ENCODE measurements around the gene CERKL.

Gene CERKL

DNA sequence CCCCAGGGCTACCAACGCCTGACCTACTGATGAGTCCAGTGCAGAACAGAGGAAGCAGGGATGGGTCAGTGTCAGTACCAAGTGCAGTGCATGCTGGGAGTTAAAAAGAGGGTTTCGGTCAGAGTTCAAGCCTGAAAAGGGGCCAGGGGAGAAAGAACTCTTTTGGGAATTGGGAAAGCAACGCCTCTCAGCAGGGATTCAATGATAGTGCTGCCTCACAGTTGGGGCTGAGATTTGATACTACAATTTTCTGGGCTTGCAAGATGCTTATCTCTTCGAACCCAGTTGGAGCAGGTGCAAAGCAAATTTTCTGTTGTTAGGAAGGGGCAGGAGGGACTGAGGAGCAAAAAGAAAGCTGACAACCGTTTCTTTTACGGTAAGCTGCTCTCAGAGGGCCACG, 82.6 kb downstream of the CERKL start:
- DNase-seq (ENCODE audit: low read depth): no peak

DNA sequence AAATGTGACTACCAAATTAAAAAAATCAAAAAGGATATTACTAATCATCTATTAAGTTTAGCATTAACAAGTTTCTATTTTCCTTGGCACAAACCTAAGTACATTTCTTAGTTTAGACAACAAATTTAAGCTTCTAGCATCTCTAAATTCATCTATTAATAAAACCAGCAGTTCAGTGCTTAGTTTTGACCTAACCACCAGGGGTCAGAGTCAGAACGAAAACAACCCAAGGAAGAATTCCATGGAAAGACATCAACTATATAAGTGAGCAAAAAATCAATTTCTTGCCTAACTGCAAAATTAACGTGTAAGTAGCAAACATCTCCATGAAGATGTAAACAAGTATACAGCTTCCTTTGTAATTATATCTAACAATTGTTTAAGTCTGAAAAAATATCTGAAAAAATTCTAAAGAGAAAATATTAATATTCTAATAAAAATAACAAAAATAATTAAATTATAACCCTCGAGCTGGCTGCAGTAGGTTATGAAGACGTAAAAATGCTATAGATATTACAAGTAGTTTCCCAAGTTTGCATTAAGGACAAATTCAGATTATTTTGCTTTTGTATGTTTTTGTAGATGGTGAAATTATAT, 83.7 kb downstream of the CERKL start:
- peak; percentile 66 for DNase-seq (ENCODE audit: low read depth)

DNA sequence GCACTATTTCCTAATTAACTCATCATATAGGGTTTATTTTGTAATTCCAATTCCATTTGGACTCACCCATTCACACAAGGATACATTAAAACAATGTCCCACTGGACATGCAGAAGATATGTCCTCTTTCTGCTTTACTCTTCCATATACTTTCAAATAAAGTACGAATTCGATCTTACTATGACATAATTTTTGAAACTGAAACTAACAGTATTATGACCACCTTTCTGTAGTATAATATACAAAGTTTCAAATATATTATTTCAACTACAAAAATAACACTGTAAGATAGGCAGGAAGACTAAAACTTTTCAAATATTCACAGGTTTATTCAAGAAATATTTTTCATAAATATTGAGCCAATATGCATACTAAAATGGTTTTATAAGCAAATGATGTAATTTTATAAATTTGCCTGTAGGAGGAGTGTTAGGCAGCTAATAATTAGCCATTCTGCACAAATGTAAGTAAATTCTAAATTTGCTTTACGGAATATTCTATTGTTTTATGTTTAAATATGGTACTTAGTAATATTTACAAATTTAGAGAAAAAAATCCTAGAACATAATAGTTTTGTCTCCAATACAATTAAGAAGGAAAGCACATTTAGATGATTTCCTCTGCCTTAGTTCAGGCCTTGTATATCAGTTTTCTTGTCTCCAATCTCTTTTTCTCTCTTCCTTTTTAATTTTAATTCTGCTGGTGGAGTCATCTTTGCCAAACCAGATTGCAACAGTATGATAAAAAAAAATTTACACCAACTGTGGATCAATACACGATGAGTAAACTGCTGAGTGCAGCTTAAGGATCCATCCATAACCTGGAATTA, 85.9 kb downstream of the CERKL start:
- DNase-seq (ENCODE audit: low read depth): peak; percentile 36

DNA sequence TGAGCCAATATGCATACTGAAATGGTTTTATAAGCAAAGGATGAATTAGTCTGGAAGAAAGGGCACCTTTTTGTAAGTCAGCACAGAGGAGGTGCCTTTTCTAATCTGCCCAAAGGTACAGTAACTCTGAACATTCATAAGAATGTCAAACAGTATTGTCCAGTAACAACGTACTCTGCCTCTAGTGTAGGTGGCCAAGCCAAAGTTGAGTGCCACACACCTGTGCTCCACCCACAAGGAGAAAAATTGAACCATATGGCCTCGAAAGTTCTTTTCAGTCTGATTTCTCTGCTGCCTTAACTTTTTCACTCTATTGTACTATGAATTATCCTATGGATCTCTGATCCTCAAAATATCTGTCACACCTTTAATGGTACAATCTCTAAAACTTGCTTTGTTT, 86.8 kb downstream of the CERKL start:
- DNase-seq (ENCODE audit: low read depth): no peak

GRCh38 chr2:181566334-181567032, 90.4 kb downstream of the CERKL start:
- DNase-seq (ENCODE audit: low read depth): no peak

- DNase-seq (ENCODE audit: low read depth): no peak
Observed at GRCh38 chr2:181563101-181563692, 93.7 kb downstream of the CERKL start.

- no peak for DNase-seq (ENCODE audit: low read depth)
Observed at GRCh38 chr2:181558371-181558770, 98.5 kb downstream of the CERKL start.

DNA sequence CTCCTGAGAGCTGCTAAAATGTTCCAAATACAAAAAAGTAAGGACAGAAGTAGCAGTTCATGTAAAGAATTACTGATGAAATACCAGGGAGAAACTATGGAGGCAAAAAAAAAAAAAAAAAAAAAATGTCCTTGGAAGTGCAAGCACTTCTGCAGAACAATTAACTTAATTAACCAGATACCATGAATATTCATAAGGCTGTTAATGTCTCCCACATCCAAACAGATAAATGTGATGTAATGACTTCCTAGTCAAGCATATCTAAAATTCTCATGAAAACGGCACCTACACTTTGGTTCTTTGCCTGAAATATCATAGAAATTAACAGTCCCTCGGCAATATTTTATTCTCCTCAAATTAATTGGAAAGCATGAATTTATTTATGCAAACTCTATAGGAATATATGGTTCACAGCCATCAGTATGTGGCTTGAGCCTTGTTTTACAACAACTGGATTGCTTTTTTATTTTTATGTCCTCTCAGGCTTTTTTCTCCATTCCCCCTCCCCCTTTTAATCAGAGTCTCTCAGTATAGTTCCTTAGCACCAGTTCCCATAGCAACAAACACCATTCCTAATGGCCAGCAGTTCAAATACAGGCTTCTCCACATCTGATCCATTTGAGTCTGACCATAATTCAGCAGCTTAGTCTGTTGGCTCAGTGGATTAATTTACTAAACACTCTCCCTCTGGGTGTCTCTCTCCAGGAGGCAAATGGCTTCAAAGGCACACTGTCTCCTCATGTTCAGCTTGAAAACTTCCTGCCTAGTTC, 102.7 kb downstream of the CERKL start:
- DNase-seq (ENCODE audit: low read depth): no peak

DNA sequence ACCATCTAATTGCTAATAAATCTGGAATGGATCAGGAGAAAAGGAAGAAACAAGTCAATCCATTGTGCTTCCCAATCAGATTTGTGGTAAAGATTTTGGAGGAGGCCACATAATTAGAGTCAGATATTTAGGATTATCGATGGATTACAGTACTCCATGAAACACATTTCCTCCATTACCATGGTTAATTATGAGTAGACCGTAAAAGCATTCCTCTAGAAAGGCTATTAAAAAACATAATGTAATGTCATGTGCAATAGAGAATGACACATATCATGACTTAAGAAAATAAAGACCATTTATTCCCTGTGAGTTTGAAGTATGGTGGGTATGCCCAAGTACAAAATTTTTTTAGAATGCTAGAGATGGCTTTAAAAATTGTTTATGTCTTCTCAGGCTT, 103.7 kb downstream of the CERKL start:
- no peak for DNase-seq (ENCODE audit: low read depth)

GRCh38 chr2:181552808-181553207, 104.1 kb downstream of the CERKL start:
- DNase-seq (ENCODE audit: low read depth): no peak

DNA sequence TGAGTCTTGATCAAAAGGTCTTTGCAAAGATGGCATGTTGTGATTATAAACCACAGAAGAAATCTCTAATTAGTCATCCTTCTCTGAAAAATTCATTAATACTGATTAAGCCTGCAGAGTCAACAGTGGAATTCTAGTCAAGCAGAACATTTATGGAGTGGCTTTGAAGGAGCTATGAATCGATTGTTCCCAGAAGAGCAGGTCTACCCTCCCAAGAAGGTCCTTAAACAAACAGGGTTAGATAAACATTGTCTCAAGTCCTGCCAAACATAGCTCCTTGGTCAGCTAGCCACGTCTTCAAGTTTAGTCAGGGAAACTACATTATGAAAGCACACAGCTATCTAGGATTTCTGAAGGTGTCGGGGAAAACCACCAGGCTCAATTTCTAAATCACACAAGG, 110.8 kb downstream of the CERKL start:
- DNase-seq (ENCODE audit: low read depth): peak; percentile 63

DNA sequence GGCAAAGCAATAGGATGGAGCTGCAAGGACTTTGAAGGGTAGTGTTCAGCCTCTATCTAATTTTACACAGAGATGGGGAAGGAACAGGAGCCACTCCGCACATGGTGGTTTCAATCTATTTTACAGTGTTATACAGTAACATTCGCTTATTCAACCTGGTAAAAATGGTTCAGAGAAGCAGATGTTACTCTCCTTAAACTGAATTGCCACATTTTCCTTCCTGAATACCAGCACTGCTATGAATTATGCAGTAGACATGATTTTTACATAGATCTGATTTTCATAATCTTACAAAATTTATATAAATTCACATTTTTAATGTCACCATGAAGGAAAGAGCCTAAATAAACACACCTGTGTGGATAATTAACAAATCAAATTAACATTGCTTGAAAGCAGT, 114.7 kb downstream of the CERKL start:
- no peak for DNase-seq (ENCODE audit: low read depth)

DNA sequence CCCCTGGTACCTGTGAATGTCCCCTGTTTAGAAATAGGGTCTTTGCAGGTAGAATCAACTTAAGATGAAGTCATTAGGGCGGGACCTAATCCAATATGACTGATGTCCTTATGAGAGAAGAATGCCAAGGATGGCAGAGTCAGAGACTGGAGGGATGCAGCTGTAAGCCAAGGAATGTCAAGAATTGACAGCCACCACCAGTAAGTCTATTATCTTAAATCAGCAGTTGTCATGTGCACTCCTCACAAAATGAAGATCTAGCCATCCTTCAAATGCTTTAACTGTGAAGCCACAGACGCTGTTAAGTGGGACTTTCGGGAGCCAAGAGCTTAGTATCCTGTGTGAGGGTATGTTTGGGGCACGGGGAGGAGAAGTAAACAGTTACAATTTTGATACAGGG, 116.5 kb downstream of the CERKL start:
- DNase-seq (ENCODE audit: low read depth): no peak

DNA sequence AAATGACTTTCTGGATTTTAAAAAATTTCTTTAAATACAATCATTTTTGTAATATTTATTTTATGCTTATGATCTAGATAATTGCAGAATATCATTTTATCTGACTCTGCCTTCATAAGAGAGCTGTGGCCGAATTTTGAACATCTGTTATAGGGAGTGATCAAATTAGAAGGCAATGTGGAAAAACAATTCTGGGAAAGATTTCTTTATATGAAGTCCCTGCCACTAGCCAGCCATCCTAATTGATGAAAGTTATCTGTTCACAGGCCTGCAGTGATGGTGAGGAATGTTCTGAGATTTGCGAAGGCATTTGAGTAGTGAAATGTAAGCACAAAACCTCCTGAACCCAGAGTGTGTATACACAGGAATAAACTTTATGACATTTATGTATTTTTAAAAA, 120.2 kb downstream of the CERKL start:
- no peak for DNase-seq (ENCODE audit: low read depth)

- DNase-seq (ENCODE audit: low read depth): no peak
Observed at GRCh38 chr2:181528441-181528840, 128.5 kb downstream of the CERKL start.

GRCh38 chr2:181527058-181527457, 129.8 kb downstream of the CERKL start:
- DNase-seq (ENCODE audit: low read depth): no peak

GRCh38 chr2:181526014-181526413, 130.9 kb downstream of the CERKL start:
- DNase-seq (ENCODE audit: low read depth): no peak

DNA sequence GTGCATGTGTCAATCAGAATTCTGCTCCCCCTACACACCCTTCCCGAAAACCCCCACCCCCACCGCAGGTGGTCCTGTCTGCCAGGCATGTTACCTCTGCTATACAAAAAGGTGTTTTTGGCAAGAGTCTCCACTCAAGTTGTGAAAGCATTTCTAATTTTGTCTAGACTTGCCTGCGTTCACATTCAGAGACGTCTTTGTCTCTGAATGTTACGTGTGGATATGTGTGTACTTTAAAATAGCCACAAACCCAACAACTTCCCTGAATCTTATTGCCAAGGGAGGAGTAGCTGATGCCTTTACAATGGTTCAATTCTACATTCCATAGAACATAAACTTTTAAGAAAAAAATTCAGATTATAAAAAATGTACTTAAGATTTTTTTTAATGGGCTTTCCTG, 133.1 kb downstream of the CERKL start:
- DNase-seq (ENCODE audit: low read depth): no peak

DNA sequence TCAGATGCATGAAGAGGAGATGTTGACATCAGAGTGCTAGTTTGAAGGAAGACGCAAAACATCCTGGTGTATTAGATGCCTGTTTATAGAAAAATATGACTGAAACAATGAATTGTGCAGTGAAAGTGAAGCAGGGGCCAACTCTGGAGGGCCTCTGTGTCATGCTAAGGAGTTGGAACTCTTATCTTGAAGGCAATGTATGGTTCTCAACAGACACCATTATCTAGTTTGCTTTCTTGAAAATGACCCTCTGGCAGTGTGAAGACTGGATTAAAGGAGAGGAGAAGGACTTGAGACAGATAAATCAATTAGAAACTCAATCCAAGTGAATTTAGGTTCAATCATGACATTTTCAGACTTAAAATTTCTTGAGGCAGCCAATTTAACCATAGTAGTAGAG, 136.7 kb downstream of the CERKL start:
- DNase-seq (ENCODE audit: low read depth): no peak

GRCh38 chr2:181517685-181518301, 139.1 kb downstream of the CERKL start:
- DNase-seq (ENCODE audit: low read depth): no peak

- no peak for DNase-seq (ENCODE audit: low read depth)
Observed at GRCh38 chr2:181516992-181517391, 139.9 kb downstream of the CERKL start.

GRCh38 chr2:181515719-181516118, 141.2 kb downstream of the CERKL start:
- DNase-seq (ENCODE audit: low read depth): no peak
